VCaP (cell line): Measurements from ENCODE around the gene DPH2.

Experiments
- H3K27ac ChIP-seq: fragments of 450-650 bp; 2 replicates; pipeline ENCODE4 v1.5.1; 2017
- CTCF ChIP-seq: fragments of 450-650 bp; conservative IDR thresholded peaks from 2 replicates; pipeline ENCODE4 v1.5.1; 2017; ENCODE audit warnings: mild to moderate bottlenecking, moderate library complexity

The DPH2 gene

GRCh38 chr1:43963890-43964289 lies 5.9 kb upstream of the DPH2 start:
- TF ChIP-seq CTCF = no peak
- H3K27ac ChIP-seq = no peak overlapping the region

- no peak overlapping the region for H3K27ac ChIP-seq
- TF ChIP-seq CTCF = no peak
Observed at GRCh38 chr1:43965316-43965715, 4.5 kb upstream of the DPH2 start.

GRCh38 chr1:43968348-43968948 lies 1.4 kb upstream of the DPH2 start:
- no peak overlapping the region for H3K27ac ChIP-seq
- TF ChIP-seq CTCF = no peak

GRCh38 chr1:43969416-43969745 lies 429 bp upstream of the DPH2 start:
- TF ChIP-seq CTCF = no peak

DNA sequence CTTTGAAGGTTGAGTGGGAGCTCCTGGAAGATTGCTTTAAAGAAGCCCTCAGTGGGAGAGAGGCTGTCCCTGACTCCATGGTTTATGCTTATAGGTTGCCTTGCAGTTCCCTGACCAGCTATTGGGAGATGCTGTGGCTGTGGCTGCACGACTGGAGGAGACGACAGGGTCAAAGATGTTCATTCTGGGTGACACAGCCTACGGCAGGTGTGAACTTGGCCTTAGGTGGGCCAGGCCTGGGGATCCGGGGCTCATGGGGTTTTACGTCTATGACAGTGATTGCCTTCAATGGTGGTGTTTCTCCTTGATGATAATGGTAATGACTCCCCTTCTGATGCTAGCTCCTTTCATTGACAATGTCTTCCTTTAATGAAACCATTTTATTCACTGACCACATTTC lies 692 bp downstream of the DPH2 start:
- peak overlapping the region; percentile 62; the same call in 1 of the 2 replicates for H3K27ac ChIP-seq
- TF ChIP-seq CTCF = no peak

More at GRCh38 chr1:43969416-43969745, 429 bp upstream of the DPH2 start:
- H3K27ac ChIP-seq = peak overlapping the region; percentile 62; the same call in 1 of the 2 replicates

DNA sequence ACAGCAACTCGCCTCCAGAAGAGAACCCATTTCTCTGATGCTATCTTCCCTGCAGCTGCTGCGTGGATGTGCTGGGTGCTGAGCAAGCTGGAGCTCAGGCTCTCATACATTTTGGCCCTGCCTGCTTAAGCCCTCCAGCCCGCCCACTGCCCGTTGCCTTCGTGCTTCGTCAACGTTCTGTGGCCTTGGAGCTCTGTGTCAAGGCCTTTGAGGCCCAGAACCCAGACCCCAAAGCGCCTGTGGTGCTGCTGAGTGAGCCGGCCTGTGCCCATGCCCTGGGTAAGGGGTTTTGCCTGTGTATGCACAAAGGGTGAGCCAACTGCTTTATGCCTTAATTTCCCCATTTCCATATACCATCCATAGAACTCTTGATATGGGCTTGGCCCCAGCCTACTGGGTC lies 1.1 kb downstream of the DPH2 start:
- TF ChIP-seq CTCF = no peak
- no peak overlapping the region; the same call in 1 of the 2 replicates for H3K27ac ChIP-seq

GRCh38 chr1:43971336-43971980 lies 1.6 kb downstream of the DPH2 start:
- H3K27ac ChIP-seq = no peak overlapping the region
- TF ChIP-seq CTCF = no peak
